NCI-H187 treated with DMSO at 0.1 percent for 48 hours (cell line): ENCODE data around the gene TBCD.
"Not testable (repeated sequence)": the region's sequence is repeated elsewhere in the genome, so short reads cannot be mapped to it uniquely, and the experiment has no call there.

Experiments used
- DNase-seq: peaks from one replicate; lab custom pipeline; 2025; lab: John Stamatoyannopoulos, UW

TBCD gene

GRCh38 chr17:82767041-82767754, 15.3 kb downstream of the TBCD start:
- DNase-seq, result no peak

- DNase-seq, result no peak
Measured at GRCh38 chr17:82769041-82769440, 17.2 kb downstream of the TBCD start.

- DNase-seq, result no peak
Measured at GRCh38 chr17:82772026-82772425, 20.2 kb downstream of the TBCD start.

- not testable (repeated sequence) for DNase-seq
Measured at GRCh38 chr17:82774456-82774855, 22.6 kb downstream of the TBCD start.

- DNase-seq, result no peak
Measured at GRCh38 chr17:82775001-82775823, 23.3 kb downstream of the TBCD start.

- DNase-seq, result no peak
Measured at GRCh38 chr17:82776454-82776853, 24.6 kb downstream of the TBCD start.

- not testable (repeated sequence) for DNase-seq
Measured at GRCh38 chr17:82777778-82778375, 26.0 kb downstream of the TBCD start.

- DNase-seq, result no peak
Measured at GRCh38 chr17:82779541-82779940, 27.7 kb downstream of the TBCD start.

GRCh38 chr17:82780195-82780594, 28.3 kb downstream of the TBCD start:
- DNase-seq, result no peak

- no peak for DNase-seq
Measured at GRCh38 chr17:82780971-82781893, 29.4 kb downstream of the TBCD start.

- DNase-seq, result peak; percentile 75
Measured at GRCh38 chr17:82781894-82782274, 30.0 kb downstream of the TBCD start.

GRCh38 chr17:82782657-82783207, 30.9 kb downstream of the TBCD start:
- no peak for DNase-seq

- no peak for DNase-seq
Measured at GRCh38 chr17:82783498-82783897, 31.6 kb downstream of the TBCD start.

GRCh38 chr17:82785581-82785980, 33.7 kb downstream of the TBCD start:
- DNase-seq, result not testable (repeated sequence)

GRCh38 chr17:82786427-82786826, 34.6 kb downstream of the TBCD start:
- no peak for DNase-seq

GRCh38 chr17:82787081-82787848, 35.4 kb downstream of the TBCD start:
- peak; percentile 88 for DNase-seq

- no peak for DNase-seq
Measured at GRCh38 chr17:82788206-82789001, 36.5 kb downstream of the TBCD start.

GRCh38 chr17:82789051-82789592, 37.3 kb downstream of the TBCD start:
- DNase-seq, result no peak

- DNase-seq, result no peak
Measured at GRCh38 chr17:82789806-82790205, 37.9 kb downstream of the TBCD start.

- no peak for DNase-seq
Measured at GRCh38 chr17:82790391-82790790, 38.5 kb downstream of the TBCD start.
